GM12801 (cell line): ENCODE results near the gene CD151.

ENCODE experiments used
- TF ChIP-seq, protein P1 (sequence below): IDR thresholded peaks from one replicate; pipeline ENCODE4 v1.5.1; 2011; ENCODE audit warnings: control low read depth; ENCODE audit not compliant: insufficient read length; ENCODE audit errors: extremely low read depth

CD151 gene

DNA sequence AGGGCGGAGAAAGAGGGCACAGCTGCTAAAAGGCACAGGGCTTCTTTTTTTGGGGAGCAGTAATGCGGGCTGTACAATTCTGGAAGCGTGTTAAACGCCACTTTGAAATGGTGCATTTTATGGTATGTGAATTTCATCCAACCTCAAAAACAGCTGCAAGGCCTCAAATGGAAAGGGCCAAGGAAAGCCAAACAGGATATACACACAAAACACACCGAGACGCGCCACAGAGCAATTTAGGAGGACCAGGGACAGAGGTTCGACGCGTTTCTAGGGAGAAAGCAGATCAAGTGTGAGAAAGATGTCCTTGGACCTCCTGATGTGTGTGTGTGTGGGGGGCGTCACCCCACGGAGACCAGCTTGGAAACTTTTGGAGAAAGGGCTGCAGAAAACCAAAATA, 41.0 kb downstream of the CD151 start:
- TF ChIP-seq, protein P1, sequence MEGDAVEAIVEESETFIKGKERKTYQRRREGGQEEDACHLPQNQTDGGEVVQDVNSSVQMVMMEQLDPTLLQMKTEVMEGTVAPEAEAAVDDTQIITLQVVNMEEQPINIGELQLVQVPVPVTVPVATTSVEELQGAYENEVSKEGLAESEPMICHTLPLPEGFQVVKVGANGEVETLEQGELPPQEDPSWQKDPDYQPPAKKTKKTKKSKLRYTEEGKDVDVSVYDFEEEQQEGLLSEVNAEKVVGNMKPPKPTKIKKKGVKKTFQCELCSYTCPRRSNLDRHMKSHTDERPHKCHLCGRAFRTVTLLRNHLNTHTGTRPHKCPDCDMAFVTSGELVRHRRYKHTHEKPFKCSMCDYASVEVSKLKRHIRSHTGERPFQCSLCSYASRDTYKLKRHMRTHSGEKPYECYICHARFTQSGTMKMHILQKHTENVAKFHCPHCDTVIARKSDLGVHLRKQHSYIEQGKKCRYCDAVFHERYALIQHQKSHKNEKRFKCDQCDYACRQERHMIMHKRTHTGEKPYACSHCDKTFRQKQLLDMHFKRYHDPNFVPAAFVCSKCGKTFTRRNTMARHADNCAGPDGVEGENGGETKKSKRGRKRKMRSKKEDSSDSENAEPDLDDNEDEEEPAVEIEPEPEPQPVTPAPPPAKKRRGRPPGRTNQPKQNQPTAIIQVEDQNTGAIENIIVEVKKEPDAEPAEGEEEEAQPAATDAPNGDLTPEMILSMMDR, result no peak

DNA sequence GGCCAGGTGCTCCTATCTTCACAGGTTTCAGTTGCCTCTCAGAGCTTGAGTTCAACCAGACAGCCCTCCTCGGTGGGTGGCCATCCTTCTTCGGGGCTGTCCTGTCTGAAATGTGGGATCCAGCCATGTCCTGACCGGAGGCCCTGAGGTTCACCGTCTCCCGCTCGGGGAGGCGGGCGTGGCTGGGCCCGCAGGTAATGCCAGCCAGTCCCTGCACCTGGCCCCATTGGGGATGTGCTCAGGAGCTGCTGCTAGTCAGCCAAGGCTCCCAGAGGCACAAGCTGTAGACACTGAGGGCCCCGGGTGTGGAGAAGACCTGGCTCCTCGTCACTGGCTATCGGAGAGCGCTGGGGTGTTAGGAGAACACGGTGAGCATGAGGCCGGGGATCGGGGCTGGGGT, 42.5 kb downstream of the CD151 start:
- TF ChIP-seq, protein P1, result no peak

DNA sequence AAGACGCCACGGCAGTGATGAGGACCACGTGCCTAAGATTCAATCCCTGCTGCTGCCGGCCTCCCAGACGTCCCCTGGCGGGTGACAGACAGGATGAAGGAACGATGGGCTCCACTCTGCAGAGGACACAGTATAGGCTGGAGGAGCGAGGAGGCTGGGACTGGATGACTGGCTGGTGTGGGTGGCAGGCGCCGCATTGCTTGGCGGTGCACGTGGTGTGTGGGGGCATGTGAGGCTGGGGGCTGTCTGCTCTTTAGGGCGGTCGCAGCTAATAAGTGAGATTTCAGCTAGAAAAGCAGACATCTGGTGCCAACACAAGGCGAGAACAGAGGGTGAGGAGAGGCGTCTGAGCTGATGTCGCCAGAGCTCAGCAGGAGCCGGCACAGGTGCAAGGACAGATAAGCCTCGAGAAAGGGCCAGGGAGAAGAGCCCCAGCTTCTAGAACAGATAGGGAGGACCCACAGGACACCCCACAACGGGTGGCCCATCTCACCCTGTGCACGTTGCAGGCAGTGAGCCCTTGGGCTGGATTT, 43.1 kb downstream of the CD151 start:
- TF ChIP-seq, protein P1, result no peak

DNA sequence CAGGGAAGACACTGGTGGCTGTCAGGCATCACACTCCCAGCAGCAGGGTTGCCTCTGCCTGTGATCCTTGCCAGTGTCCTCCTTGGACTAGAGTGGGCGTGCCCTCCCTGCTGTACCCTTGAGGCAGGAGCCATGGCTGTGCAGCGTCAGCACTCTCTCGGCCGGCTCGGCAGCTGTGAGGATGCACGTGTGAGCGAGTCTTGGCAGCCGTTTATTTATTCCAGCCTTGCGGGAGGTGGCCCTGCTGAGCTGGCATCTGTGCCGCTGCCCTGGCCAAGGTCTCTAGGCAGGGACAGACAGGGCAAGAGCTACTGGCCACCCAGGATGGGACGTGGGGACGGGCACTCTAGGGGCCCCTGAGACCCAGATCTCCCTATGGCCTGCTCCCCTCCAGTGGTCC, 43.8 kb downstream of the CD151 start:
- TF ChIP-seq, protein P1, result no peak

DNA sequence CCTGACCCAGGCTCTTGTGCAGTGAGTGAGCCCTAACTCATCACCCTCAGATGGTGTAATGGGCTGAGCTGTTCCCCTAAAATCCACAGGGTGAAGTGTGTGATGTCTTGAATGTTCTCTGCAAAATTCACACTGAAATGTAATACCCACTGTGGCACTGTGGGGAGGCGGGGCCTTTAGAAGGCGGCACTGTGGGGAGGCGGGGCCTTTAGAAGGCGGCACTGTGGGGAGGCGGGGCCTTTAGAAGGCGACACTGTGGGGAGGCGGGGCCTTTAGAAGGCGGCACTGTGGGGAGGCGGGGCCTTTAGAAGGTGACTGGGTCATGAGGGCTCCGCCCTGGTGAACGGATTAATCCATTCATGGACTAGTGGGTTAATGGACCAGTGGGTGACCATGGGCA, 44.8 kb downstream of the CD151 start:
- TF ChIP-seq, protein P1, result no peak

DNA sequence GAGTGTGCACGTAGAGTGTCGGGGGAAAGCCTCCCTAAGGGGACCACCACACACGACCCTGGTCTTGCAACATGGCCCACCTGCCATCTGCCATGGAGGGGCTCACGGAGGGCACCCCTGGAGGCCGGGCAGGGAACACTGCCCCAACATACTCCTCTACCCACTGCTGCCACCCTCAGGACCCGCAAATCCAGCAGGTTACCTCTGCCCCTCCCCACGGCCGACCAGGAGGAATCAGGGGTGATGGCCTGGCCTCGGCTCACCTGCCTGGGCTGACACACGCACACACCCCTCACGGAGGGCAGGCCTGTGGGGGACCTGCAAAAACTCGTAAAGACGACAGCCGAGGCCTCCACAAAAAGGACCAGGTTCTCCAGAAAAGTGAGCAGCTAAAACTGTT, 47.7 kb downstream of the CD151 start:
- TF ChIP-seq, protein P1, result no peak

DNA sequence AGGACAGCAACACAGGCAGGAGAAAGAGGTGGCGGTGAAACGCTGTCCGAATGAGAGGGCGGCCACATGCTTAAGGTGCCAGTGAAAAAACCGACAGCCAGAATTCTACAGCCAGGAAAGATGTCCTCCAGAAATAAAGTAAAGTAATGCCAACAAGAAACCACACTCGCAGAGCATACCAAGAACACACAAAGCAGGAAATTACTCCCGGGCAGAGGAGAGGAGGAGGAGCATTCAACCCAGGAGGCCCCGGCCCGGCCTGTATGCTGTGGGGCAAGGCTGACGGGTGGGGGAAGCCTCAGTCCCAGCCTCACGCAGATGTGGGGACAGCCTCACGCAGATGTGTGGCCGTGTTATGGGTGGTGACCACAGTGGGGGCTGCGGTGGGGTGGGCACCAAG, 49.8 kb downstream of the CD151 start:
- TF ChIP-seq, protein P1, result no peak

DNA sequence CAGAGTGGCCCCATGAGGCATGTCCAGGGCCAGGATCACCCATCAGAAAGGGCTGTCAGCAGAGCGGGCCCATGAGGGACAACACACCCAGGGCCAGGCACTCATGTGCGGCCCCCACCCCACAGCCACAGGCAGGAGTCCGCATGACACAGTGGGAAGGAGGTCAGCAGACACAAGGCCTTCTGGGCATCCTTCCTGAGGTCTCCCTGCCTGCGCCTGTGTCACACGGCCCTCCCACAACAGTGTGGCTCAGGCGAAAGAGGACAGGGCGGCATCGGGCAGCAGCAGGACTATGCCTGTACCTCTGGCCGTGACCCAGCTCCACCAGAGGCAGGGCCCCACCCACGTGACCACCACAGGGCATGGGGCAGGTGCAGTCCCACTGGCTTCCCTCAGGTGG, 50.8 kb downstream of the CD151 start:
- TF ChIP-seq, protein P1, result no peak
